ENCODE data around the gene EXOC3L4.
"Not testable (repeated sequence)": the region's sequence is repeated elsewhere in the genome, so short reads cannot be mapped to it uniquely, and the experiment has no call there.

The EXOC3L4 gene

GRCh38 chr14:103094406-103095209, at the start of gene EXOC3L4:
Gene EXOC3L4, plus strand, starts transcription at chr14:103094725. Its CDS starts 5,495 bp downstream, at chr14:103100220.
- no peak for DNase-seq

DNA sequence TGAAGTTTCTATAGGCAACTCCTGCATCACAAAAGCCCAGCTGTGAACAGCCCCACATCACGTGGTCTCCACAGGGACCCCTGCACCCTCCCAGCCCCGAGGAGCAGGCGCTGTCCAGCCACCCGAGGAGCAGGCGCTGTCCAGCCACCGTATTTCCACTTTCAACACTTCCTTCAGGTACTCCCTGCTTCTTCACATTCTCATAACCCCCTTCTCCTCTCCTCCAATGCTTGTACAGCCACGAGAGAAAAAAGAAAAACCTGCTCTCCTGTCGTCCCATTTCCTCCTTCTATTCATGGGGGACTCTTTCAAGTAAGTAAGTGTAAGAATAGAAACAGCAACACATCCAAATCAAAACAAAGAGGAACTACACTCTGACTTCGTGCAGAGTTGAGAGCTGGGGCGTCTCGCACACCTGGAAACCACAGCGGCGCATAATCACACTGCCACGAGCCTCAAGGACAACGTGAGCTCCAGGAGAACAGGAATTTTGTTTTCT, 49.1 kb upstream of the EXOC3L4 start:
- no peak for DNase-seq

GRCh38 chr14:103047453-103047852, 47.1 kb upstream of the EXOC3L4 start:
- not testable (repeated sequence) for DNase-seq

GRCh38 chr14:103050935-103051334, 43.6 kb upstream of the EXOC3L4 start:
- DNase-seq = no peak

DNA sequence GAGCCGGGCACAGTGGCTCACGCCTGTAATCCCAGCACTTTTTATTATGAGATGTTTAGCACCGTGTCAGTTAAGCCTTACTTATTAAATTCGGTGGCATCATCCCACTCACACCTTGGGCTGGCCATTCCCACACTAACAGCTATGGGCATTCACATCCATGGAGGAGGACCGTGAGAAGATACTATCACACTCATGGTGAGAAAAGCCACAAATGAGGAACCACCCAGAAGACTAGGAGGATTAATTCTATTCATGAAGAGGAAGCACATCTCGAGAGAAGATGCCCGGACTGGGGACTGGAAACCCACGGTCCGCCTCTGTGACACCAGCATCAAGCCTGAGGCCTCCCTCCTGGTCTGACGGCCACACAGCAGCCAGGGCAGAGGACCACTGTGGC, 42.1 kb upstream of the EXOC3L4 start:
- DNase-seq = no peak

DNA sequence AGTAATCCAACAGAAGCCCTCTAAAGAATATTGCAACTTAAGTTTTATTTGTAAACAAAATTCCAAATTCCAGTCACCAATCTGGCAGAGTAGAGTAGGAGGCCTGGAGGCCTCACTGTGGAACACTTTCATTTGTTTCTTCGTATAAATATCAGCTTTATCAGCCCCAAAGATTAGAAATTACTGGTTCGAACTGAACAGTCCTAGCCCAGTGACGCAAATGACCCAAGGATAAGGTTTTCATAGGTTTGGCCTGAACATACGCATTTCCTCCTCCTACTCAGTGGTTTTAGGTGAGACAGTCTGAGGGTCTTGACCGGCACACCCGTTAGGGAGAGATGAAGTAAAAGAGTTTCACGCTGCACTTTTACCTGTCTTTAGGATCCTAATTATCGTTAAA, 38.8 kb upstream of the EXOC3L4 start:
- no peak for DNase-seq

DNA sequence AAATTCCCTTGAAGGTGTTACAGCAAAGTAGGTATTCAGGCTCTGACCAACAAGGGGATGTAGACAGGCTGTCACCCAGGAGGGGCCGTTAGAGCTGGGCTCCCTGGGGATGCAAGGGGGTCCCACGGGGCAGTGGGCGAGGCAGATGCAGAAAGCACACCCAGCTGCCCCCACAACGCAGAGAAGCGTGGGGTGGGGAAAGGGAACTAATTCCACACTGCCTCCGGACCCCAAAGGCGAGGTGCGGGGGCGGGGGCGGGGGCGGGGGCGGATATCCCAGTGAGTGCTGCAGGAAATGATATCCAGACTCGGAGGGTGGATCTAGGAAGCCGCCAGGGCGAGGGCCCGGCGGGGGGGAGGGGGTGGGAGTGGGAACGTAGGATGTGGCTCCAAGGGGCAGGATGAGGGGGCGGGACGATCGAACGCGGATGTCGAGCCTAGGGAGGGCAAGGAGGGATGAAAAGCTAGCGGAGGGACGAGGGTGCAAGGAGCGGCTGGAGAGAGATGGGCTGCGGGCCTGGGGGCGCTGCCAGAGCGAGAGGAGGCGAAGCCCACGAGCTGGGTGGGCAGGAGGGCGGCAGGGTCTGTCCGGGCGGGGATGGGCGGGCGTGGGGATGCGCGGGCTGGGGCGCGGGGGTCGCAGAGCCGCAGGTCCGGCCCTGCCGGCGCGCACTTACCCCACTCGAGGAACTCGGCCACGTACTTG, 38.0 kb upstream of the EXOC3L4 start:
- peak; percentile 31 for DNase-seq

DNA sequence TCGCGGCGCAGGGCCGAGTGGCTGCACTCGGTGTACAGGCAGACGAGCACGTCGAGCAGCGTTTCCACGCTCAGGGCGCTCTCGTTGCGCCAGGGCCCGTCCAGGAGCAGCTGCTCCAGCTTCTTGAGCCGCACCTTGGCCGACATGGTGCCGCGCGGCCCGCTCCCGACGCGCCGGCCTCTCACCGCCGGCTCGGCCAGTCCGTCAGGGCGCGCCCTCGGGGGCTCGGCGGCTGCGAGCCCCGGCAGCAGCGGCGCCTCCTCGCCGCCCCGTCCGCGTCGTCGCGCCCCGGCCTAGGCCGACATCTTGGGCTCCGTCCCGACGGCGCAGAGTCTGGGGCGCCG, 37.5 kb upstream of the EXOC3L4 start:
- DNase-seq = no peak

DNA sequence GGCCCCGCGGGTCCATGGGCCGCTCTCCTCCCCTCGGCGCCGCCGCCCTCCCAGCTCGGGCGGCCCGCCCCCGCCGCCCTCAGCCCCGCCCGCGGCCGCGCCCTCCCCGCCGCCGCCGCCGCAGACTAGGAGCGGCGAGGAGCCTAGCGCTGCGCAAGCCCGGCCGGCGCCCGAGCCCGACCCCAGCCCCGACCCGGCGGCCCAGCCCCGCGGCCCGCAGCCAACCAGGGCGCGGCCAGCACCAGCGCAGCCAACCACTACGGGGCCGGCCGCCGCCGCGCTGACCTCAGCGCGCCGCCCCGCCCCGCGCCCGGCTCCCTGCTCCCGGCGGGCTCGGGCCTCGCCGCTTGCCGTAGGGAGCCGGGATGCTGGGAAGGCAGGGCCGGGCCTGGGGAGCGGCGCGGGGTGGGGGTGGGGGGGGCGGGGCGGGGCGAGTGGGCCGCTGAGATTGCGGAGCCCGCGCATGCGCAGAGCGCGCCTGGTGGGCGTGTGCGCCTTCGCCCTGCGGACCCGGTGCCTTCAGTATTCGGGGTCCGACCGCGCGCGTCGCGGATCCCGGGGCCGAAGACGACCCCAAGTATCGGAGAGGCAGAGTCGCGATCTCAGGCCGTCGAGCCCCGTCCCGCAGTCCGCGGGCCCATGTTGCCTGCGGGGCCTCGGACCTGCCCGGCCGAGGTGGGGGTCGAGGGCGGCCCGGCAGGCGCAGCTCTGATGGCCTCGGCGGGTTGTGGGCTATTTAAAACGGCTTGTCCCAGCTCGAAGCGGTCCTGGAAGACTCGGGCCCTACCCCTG, 37.0 kb upstream of the EXOC3L4 start, which contains the start of gene CDC42BPB:
CDC42BPB (minus strand) TSS at position 178 of the 792 bp plus-strand sequence. CDS start 376 bp downstream, outside the sequence.
- DNase-seq = peak; percentile 93

- no peak for DNase-seq
Observed at GRCh38 chr14:103058164-103059055, 36.1 kb upstream of the EXOC3L4 start.

DNA sequence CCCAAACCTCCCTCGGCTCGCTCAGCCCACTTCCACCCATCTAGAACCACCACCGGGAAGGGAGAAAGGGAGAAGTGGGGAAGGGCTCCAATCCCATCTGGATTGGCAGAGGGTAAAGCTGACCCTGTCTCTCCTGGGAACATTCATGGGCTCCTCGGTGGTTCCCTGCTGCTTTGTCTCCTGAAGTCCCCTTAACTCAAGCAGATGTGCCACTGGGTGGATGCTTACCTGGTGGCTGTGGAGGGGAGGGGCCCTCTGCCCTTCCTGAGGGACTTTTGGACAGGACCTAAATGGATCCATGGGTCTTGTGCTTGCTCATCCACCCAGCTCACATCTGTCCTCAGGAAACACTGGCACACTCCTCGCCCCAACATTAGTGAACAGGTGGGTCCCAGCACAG, 35.0 kb upstream of the EXOC3L4 start:
- DNase-seq = no peak

DNA sequence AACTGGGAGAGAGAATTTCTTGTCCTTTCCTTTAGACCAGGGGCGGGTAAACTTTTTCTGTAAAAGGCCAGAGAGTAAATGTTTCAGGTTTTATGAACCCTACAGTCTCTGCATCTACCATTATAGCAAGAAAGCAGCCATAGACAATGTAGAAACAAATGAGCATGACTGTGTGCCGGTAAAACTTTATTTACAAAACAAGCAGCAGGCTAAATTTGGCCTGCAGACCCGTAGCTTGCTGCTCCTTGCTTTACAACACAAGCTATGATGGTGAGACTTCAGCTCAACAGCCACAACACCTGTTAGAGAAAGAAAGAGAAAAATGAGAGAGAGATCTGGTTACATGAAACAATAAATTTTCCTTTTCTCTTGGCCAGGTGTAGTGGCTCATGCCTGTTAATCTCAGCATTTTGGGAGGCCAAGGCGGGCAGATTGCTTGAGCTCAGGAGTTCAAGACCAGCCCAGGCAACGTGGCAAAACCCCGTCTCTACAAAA, 33.0 kb upstream of the EXOC3L4 start:
- DNase-seq = no peak

GRCh38 chr14:103064436-103064835, 30.1 kb upstream of the EXOC3L4 start:
- DNase-seq = no peak

GRCh38 chr14:103064978-103065377, 29.5 kb upstream of the EXOC3L4 start:
- DNase-seq = no peak

DNA sequence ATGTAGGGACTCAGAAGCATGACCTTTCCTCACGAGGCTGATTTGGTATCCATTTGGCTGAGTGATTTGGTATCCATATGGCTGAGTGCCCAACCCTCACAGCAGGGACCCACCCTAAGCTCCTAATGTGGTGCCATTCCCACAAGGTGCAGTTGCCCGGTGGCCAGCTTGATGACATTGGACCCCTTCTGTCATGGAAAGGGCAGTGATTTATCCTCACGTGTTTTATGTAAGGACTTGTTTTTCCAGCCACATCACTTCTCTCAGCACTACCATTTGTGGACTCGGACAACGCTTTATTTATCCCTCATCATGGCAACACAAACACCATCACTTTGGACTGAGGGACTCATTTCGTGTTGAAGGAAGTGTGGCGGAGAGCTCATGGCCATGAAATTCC, 28.7 kb upstream of the EXOC3L4 start:
- DNase-seq = no peak

DNA sequence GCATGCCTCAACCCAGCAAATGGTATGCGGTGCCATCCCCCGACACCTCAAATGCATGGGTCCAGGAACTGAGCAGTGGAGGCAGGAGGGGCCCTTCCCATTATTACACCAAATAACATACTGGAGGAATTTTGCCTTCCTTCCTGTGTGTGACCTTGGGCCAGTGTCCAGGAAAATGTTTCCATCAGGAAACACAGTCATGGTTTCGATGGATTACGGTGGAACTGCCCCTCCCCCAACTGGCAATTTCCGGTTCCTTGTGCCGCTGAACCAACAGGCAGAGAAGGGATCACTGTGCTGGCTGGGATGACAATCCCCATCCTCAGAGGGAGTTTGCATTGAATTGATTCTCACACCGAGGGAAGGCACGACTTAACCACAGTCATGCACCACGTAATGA, 28.1 kb upstream of the EXOC3L4 start:
- DNase-seq = no peak

- no peak for DNase-seq
Observed at GRCh38 chr14:103067231-103067954, 27.1 kb upstream of the EXOC3L4 start.

- peak; percentile 61 for DNase-seq
Observed at GRCh38 chr14:103068351-103069073, 26.0 kb upstream of the EXOC3L4 start.

DNA sequence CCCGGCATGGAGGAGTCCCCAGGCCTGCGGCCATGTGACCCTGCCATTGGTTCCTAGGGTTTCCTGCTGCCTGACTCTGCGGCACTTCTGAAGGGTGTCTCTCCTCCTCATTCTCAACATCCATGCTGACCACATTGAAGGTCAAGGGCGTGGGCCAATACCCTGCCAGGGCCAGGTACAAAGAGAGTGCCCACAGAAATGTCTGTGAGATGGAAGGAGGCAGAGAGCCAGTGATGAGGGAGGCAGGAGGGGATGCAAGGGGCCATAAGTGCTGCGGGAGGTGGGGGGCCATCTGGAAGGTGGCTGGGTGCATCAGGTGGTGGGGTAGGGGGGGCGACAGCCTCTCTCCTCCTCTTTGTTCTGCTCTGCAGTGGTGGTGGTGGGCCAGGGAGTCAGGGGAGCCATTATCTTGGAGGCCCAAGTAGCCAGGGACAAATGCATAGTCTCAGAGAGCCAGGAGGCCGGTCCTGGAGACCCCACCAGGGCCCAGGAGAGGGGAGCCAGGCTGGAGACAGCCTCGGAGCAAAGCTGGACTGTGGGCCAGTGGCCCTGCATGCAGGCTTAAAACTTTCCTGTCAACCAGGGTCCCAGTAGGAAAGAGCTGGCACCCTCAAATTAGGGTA, 24.2 kb upstream of the EXOC3L4 start:
- DNase-seq = no peak

DNA sequence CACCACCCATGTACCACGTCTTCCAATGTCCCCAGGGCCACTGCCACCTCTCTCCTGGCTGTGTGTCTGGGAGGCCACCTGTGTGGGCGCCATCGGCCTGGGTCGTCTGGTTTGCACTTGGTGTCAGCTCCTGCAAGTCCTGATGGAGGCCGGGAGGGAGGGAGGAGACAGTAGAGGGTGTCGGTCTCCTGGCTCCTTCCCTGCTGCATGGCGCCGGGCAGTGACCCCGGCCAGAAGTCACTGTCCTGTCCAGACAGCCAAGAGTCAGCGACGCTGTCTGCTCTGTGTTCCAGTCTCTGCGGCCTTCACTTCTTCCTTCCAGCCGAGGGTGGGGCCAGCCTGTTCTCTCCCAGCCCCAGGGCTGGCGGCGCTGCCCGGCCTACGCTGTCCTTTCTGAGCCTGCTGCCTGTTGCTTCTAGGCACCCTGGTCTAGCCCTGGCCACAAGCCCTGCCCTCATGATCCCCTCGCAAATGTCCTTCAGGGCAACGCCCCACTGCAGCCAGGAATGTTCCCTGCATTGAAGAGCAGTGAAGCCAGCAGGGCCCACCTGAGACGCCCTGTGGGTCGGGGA, 23.5 kb upstream of the EXOC3L4 start:
- no peak for DNase-seq

Data from DMS79 treated with DMSO at 0.1 percent for 48 hours (cell line).